Gastrocnemius medialis (tissue), 4 donors: ENCODE data around the gene OVOL1.

ENCODE experiments used
- CTCF ChIP-seq, 5 experiments: fragments of 450-650 bp in 3 of 5; fragments of 200-600 bp in 2 of 5; sonication (generic) in 2 of 5; IDR thresholded peaks in 4 of 5; conservative IDR thresholded peaks in 1 of 5; 1 replicate in 4 of 5; 2 replicates in 1 of 5; pipeline ENCODE4 v1.5.1; 2016 to 2019; ENCODE audit warnings: antibody characterized with exemption in 5 of 5, mild to moderate bottlenecking in 3 of 5, moderate library complexity in 3 of 5
- POLR2A ChIP-seq, 2 donors: fragments of 450-650 bp; IDR thresholded peaks; one replicate each; pipeline ENCODE4 v1.6.1; 2017; ENCODE audit warnings: antibody characterized with exemption in 2 of 2, mild to moderate bottlenecking in 2 of 2, moderate library complexity in 2 of 2

- no peak for TF ChIP-seq CTCF (IDR thresholded peaks at IDR 0.05 in 4 of 5, conservative IDR thresholded peaks at IDR 0.05 in 1 of 5)
- TF ChIP-seq POLR2A (IDR thresholded peaks at IDR 0.05), result no peak
These were observed 6.3 kb downstream of the OVOL1 start for GRCh38 chr11:65793144-65793581.
